H1 (cell line): ENCODE measurements around the gene ELL. TPM values are rescaled to one million over a fixed set of nuclear protein-coding genes. Genes with fewer than 3 reads are reported as not detected.
A peak's percentile ranks its signal among the peaks of the same experiment; 100 is the strongest.

Experiments used
- CTCF ChIA-PET: fragments of 300-600 bp; sonication (Branson Sonifier 250); formaldehyde crosslinking; loops from one replicate; lab custom pipeline; 2021; ENCODE audit not compliant: partially characterized antibody; lab: Charles Lee
- POLR2A ChIA-PET: fragments of 300-600 bp; sonication (Branson Sonifier 250); formaldehyde crosslinking; loops from one replicate; lab custom pipeline; 2021; ENCODE audit warnings: inconsistent platforms; ENCODE audit not compliant: partially characterized antibody; lab: Charles Lee
- DNase-seq, 2 experiments: peaks; one replicate each; pipeline versions ENCODE4 v3.0.0 to v3.0.0-alpha.2; 2010 to 2022; ENCODE audit warnings: low spot score in 2 of 2, low read depth in 1 of 2, mixed read lengths in 1 of 2
- FAIRE-seq: peaks from 2 replicates; lab custom pipeline; 2011; peaks lifted over from hg19 to GRCh38; lab: Jason Lieb, UNC
- H2AFZ ChIP-seq: 2 replicates; pipeline ENCODE4 v1.8.1; 2012; ENCODE audit warnings: low read length, inconsistent platforms
- H2AK5ac ChIP-seq: 2 replicates; pipeline ENCODE4 v1.6.1; 2013; ENCODE audit warnings: low read depth, low read length
- H2BK120ac ChIP-seq: replicated peaks from 2 replicates; pipeline ENCODE3; 2013; ENCODE audit warnings: low read depth, low read length, inconsistent platforms
- H2BK12ac ChIP-seq: 2 replicates; pipeline ENCODE4 v1.6.1; 2013; ENCODE audit warnings: low read depth, low read length
- H2BK15ac ChIP-seq: 2 replicates; pipeline ENCODE4 v1.6.1; 2013; ENCODE audit warnings: low read length
- H2BK20ac ChIP-seq: 2 replicates; pipeline ENCODE4 v1.6.1; 2013; ENCODE audit warnings: low read length
- H2BK5ac ChIP-seq: 2 replicates; pipeline ENCODE4 v1.6.1; 2013; ENCODE audit warnings: low read depth, low read length
- H3K14ac ChIP-seq: 2 replicates; pipeline ENCODE4 v1.6.1; 2013; ENCODE audit warnings: inconsistent platforms; ENCODE audit not compliant: insufficient read length
- H3K18ac ChIP-seq: 2 replicates; pipeline ENCODE4 v1.6.1; 2013; ENCODE audit warnings: low read length; ENCODE audit errors: extremely low read depth
- H3K23ac ChIP-seq: 2 replicates; pipeline ENCODE4 v1.6.1; 2013; ENCODE audit warnings: inconsistent platforms; ENCODE audit not compliant: insufficient read length
- H3K23me2 ChIP-seq: 2 replicates; pipeline ENCODE4 v1.6.1; 2013; ENCODE audit warnings: low read depth, low read length
- H3K27ac ChIP-seq: 2 replicates; pipeline ENCODE4 v1.6.1; 2011; ENCODE audit warnings: low read depth, low read length, inconsistent platforms
- H3K27me3 ChIP-seq, 4 experiments: replicated peaks in 1 of 4; 1 replicate in 1 of 4; 2 replicates in 3 of 4; pipeline versions ENCODE4 v1.6.1 to v1.8.1; 2011 to 2013; ENCODE audit warnings: low read length in 3 of 4, mild to moderate bottlenecking in 3 of 4, inconsistent platforms in 2 of 4, mixed read lengths in 2 of 4, moderate library complexity in 1 of 4; ENCODE audit not compliant: control insufficient read depth in 3 of 4, insufficient read depth in 3 of 4; ENCODE audit errors: extremely low read depth in 1 of 4
- H3K36me3 ChIP-seq, 4 experiments: 2 replicates each; pipeline versions ENCODE4 v1.6.1 to v1.8.1; 2011 to 2013; ENCODE audit warnings: mild to moderate bottlenecking in 4 of 4, low read length in 3 of 4, moderate library complexity in 2 of 4, control low read depth in 1 of 4, inconsistent platforms in 1 of 4; ENCODE audit not compliant: insufficient read depth in 4 of 4, control insufficient read depth in 2 of 4
- H3K4ac ChIP-seq: replicated peaks from 2 replicates; pipeline ENCODE3; 2013; ENCODE audit warnings: low read length, low read depth, mixed read lengths, inconsistent platforms; ENCODE audit not compliant: insufficient read length
- H3K4me1 ChIP-seq, 4 experiments: replicated peaks in 1 of 4; 1 replicate in 1 of 4; 2 replicates in 3 of 4; pipeline versions ENCODE4 v1.6.1 to v1.8.1; 2011 to 2013; ENCODE audit warnings: low read length in 3 of 4, inconsistent platforms in 2 of 4, mixed read lengths in 1 of 4; ENCODE audit not compliant: insufficient read depth in 4 of 4, control insufficient read depth in 3 of 4
- H3K4me2 ChIP-seq, 2 experiments: 2 replicates each; pipeline versions ENCODE4 v1.6.1 to v1.8.1; 2011 to 2013; ENCODE audit warnings: low read depth in 2 of 2, low read length in 2 of 2, control low read depth in 1 of 2, inconsistent platforms in 1 of 2, mild to moderate bottlenecking in 1 of 2; ENCODE audit not compliant: insufficient read depth in 1 of 2
- H3K4me3 ChIP-seq, 4 experiments: fragments of 200-600, 300-600 bp in 1 of 4; sonication (generic), shearing (Covaris generic), sonication (Bioruptor Twin) in 1 of 4; 2 replicates each; pipeline versions ENCODE4 v1.5.1 to v1.8.1; 2011 to 2016; ENCODE audit warnings: low read length in 4 of 4, low read depth in 3 of 4, control low read depth in 2 of 4, inconsistent platforms in 2 of 4, mild to moderate bottlenecking in 2 of 4, mixed read lengths in 1 of 4, moderate library complexity in 1 of 4; ENCODE audit not compliant: insufficient read depth in 2 of 4; ENCODE audit errors: extremely low read depth in 1 of 4
- H3K56ac ChIP-seq: replicated peaks from 2 replicates; pipeline ENCODE3; 2013; ENCODE audit warnings: low read depth, mild to moderate bottlenecking, mixed read lengths, low read length, inconsistent platforms; ENCODE audit not compliant: insufficient read length
- H3K79me1 ChIP-seq: 2 replicates; pipeline ENCODE4 v1.6.1; 2013; ENCODE audit warnings: low read depth, low read length, control low read depth
- H3K79me2 ChIP-seq, 2 experiments: 2 replicates each; pipeline versions ENCODE4 v1.6.1 to v1.8.1; 2012 to 2013; ENCODE audit warnings: low read length in 2 of 2, mild to moderate bottlenecking in 2 of 2, inconsistent platforms in 1 of 2; ENCODE audit not compliant: insufficient read depth in 2 of 2, control insufficient read depth in 1 of 2
- H3K9ac ChIP-seq, 4 experiments: replicated peaks in 1 of 4; 1 replicate in 1 of 4; 2 replicates in 3 of 4; pipeline versions ENCODE4 v1.6.1 to v1.8.1; 2011 to 2013; ENCODE audit warnings: low read depth in 3 of 4, low read length in 3 of 4, control low read depth in 2 of 4, mild to moderate bottlenecking in 2 of 4, moderate library complexity in 2 of 4, inconsistent platforms in 1 of 4; ENCODE audit errors: extremely low read depth in 1 of 4
- H3K9me3 ChIP-seq, 2 experiments: 2 replicates each; pipeline versions ENCODE4 v1.6.1 to v1.8.1; 2012 to 2013; ENCODE audit warnings: mild to moderate bottlenecking in 2 of 2, moderate library complexity in 2 of 2, control low read depth in 1 of 2, inconsistent platforms in 1 of 2, low read depth in 1 of 2, low read length in 1 of 2, mixed read lengths in 1 of 2; ENCODE audit not compliant: insufficient read depth in 2 of 2
- H4K20me1 ChIP-seq, 2 experiments: replicated peaks in 1 of 2; 2 replicates each; pipeline versions ENCODE3 to v1.8.1; 2011 to 2013; ENCODE audit warnings: inconsistent platforms in 2 of 2, low read length in 2 of 2, mild to moderate bottlenecking in 1 of 2; ENCODE audit not compliant: insufficient read depth in 2 of 2, control insufficient read depth in 1 of 2
- H4K5ac ChIP-seq: 2 replicates; pipeline ENCODE4 v1.6.1; 2013; ENCODE audit warnings: low read length, low read depth, mixed read lengths, inconsistent platforms; ENCODE audit not compliant: insufficient read length
- H4K8ac ChIP-seq: 2 replicates; pipeline ENCODE4 v1.8.0; 2013; ENCODE audit warnings: mild to moderate bottlenecking, moderate library complexity, low read length, inconsistent platforms; ENCODE audit not compliant: insufficient read depth; ENCODE audit errors: extremely low read depth
- H4K91ac ChIP-seq: replicated peaks from 2 replicates; pipeline ENCODE3; 2013; ENCODE audit warnings: low read length, mixed read lengths, inconsistent platforms; ENCODE audit not compliant: insufficient read length
- ASH2L ChIP-seq: fragments of 200-600, 300-600 bp; sonication (generic); IDR thresholded peaks from one replicate; pipeline ENCODE4 v1.7.1; 2017; ENCODE audit warnings: low read length
- BACH1 ChIP-seq: IDR thresholded peaks from 2 replicates; pipeline ENCODE4 v1.6.1; 2012; ENCODE audit warnings: low read length, improper control_type of control experiment
- RNF2 ChIP-seq: fragments of 200-900, 300-1000 bp; sonication (generic); IDR thresholded peaks from 2 replicates; pipeline ENCODE4 v1.7.1; 2016; ENCODE audit warnings: borderline replicate concordance, low read depth, mild to moderate bottlenecking, antibody characterized with exemption, low read length; ENCODE audit not compliant: poor library complexity, severe bottlenecking; ENCODE audit errors: missing control alignments
- SIN3A ChIP-seq, 2 experiments: IDR thresholded peaks in 1 of 2; conservative IDR thresholded peaks in 1 of 2; 2 replicates each; pipeline ENCODE4 v1.6.1; 2011 to 2012; ENCODE audit warnings: low read length in 2 of 2, improper control_type of control experiment in 1 of 2, low read depth in 1 of 2, mild to moderate bottlenecking in 1 of 2
- WGBS, 2 experiments: shearing (Covaris generic) in 1 of 2; methylation state at CpG; one replicate each; pipeline versions ENCODE4 v1.1.6 to v1.1.7; 2013 to 2015; ENCODE audit warnings: low lambda C conversion rate in 2 of 2, mixed read lengths in 2 of 2, inconsistent platforms in 1 of 2, low coverage in 1 of 2, missing lambda C conversion rate in 1 of 2; ENCODE audit not compliant: insufficient replicate concordance in 2 of 2, insufficient coverage in 1 of 2, insufficient read length in 1 of 2; ENCODE audit errors: extremely low coverage in 1 of 2, missing lambda C conversion rate in 1 of 2; 5-methylcytosine and 5-hydroxymethylcytosine counted together
- polyA plus RNA-seq, 7 experiments: library from polyadenylated mRNA; depleted of rRNA in 3 of 7; stranded (reverse) in 5 of 7; unstranded in 2 of 7; fragments of >200 nt in 5 of 7; fragments of 200-250 nt in 2 of 7; gene quantifications; 1 replicate in 5 of 7; 2 replicates in 1 of 7; 4 replicates in 1 of 7; pipeline versions ENCODE4 v1.2.1 to v1.2.3, GENCODE V29; 2011 to 2013; ENCODE audit warnings: missing spikeins in 2 of 7, mixed read lengths in 2 of 7
- total RNA-seq: library from RNA; stranded (reverse); fragmentation: NEBNext Ultra II Directional; extraction: Animal tissue kit (Norgen Biotek cat#: 25700); gene quantifications from 2 replicates; pipeline ENCODE4 v1.2.1, GENCODE V29; 2021
- TF ChIP-seq, protein P1 (sequence below): IDR thresholded peaks from 2 replicates; pipeline ENCODE4 v1.6.1; 2012; ENCODE audit warnings: inconsistent platforms
- TF ChIP-seq, protein P2 (sequence below): IDR thresholded peaks from 2 replicates; pipeline ENCODE4 v1.6.1; 2012; ENCODE audit warnings: inconsistent platforms

Gene ELL
- total and polyA plus RNA-seq, 2 of the 8 experiments (the other 6 are each of a cell fraction or from before 2014, with no cell fraction given) = 5.2 to 10.5 TPM

DNA sequence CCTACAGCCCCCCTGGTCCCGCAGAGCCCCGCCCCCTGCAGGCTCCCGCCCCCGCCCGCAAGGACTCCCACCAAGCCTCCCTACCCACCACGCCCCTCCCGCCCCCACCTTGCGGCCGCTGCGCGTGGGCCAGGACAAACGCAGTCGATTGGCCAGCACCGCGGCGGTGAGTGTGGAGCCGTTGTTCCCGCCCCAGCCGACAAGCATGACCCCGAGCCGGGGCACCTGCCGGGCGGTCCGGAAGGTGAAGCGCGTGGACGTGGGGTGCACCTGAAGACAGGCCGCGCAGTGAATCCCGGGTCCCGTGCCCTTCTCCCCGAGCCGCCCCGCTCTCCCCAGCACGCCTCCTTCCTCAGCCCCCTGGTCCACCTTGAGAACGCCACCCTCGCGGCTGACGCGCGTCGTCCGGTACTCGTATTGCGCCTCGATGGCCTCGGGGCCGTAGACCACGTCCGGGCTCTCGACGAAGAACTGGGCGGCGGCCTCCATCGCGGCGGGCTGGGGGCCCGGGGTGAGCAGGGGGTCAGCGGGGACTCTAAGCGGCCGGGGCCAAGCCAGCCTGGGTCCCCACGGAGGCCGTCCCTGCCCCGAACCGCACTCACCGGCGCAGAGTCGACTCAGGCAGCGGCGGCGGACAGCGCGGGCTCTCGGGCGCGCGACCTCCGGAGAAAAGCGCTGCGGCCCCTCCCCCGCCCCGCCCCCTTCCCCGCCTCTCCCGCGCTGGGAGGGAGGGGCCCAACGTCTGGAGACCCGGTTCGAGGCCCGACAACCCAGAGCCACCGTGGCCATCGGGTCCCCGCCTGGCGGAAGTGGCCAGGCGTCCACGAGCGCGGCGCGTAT, 84.2 kb downstream of the ELL start, which contains the start of gene ISYNA1:
TSS of gene ISYNA1 (minus strand) at position 643 of the 840 bp plus-strand sequence. CDS start at position 489, 154 bp downstream.
- Histone ChIP-seq H2BK5ac (peak within 1 kb of the TSS; percentile 96), H3K9ac (peak within 1 kb of the TSS; percentile 43 to 84 (median 58); a peak in 6 of 7 replicates), H2BK20ac (0 out of 2 replicates have a peak within 1 kb of the TSS, but pooled peaks have one; percentile 48), H3K4me3 (peak within 1 kb of the TSS; percentile 69 to 94 (median 80)), H3K9me3 (no peaks in the 10 kb centered on the region), H4K20me1 (peaks cover 0 to 21% of the 10 kb centered on the region in 2 experiments), H3K56ac (peak within 1 kb of the TSS; percentile 69), H4K5ac (peak within 1 kb of the TSS; percentile 89), H3K23ac (no peak within 1 kb of the TSS), H3K18ac (peak within 1 kb of the TSS; percentile 98), H2BK15ac (peak within 1 kb of the TSS; percentile 96; the same call in 1 of the 2 replicates), H2BK12ac (peak within 1 kb of the TSS; percentile 87; the same call in 1 of the 2 replicates), H2AFZ (no peak within 1 kb of the TSS), H3K79me2 (no peaks in the 10 kb centered on the region), H3K4me1 (peaks cover 5 to 31% (median 24%) of the 10 kb centered on the region in 4 experiments), H3K14ac (no peak within 1 kb of the TSS), H3K27me3 (no peaks in the 10 kb centered on the region; a peak in 1 of 7 replicates), H2BK120ac (peak within 1 kb of the TSS; percentile 61), H3K4ac (peak within 1 kb of the TSS; percentile 97), H4K8ac (peak within 1 kb of the TSS; percentile 88), H3K79me1 (no peaks in the 10 kb centered on the region; the same call in 1 of the 2 replicates), H2AK5ac (peak within 1 kb of the TSS; percentile 65; the same call in 1 of the 2 replicates), H4K91ac (peak within 1 kb of the TSS; percentile 99), H3K23me2 (peaks cover 20% of the 10 kb centered on the region; the same call in 1 of the 2 replicates), H3K4me2 (peak within 1 kb of the TSS; percentile 80 to 99), H3K27ac (peak within 1 kb of the TSS; percentile 58; the same call in 1 of the 2 replicates), H3K36me3 (peaks cover 2 to 13% (median 7%) of the 10 kb centered on the region in 4 experiments; a peak in 4 of 8 replicates)
- ChIA-PET CTCF (interaction anchor here (0.6 to 1.6 kb wide), 4 partner anchors 12 to 151 kb away, joined by 4 to 5 read pairs (median 5); partner anchors contain the start of gene REX1BD), POLR2A (interaction anchor here (0.6 to 2.1 kb wide), 11 partner anchors 8 to 1078 kb away, joined by 3 to 5 read pairs (median 3); partner anchors contain the start of genes JUND, SSBP4 and TSSK6)
- TF ChIP-seq, protein P1, sequence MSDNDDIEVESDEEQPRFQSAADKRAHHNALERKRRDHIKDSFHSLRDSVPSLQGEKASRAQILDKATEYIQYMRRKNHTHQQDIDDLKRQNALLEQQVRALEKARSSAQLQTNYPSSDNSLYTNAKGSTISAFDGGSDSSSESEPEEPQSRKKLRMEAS = peak; percentile 57
- TF ChIP-seq, protein P2, sequence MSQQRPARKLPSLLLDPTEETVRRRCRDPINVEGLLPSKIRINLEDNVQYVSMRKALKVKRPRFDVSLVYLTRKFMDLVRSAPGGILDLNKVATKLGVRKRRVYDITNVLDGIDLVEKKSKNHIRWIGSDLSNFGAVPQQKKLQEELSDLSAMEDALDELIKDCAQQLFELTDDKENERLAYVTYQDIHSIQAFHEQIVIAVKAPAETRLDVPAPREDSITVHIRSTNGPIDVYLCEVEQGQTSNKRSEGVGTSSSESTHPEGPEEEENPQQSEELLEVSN = peak; percentile 65
- TF ChIP-seq RNF2 (no peak), ASH2L (peak; percentile 30), SIN3A (conservative IDR thresholded peaks at IDR 0.05 in 1 of 2, IDR thresholded peaks at IDR 0.05 in 1 of 2; ENCODE audit: low read depth in 1 of 2, low read length in 2 of 2) (0 out of 4 replicates have a peak, but pooled peaks of 1 of the 2 experiments have one; percentile 1), BACH1 (peak; percentile 44; the same call in 1 of the 2 replicates)
- no peak for FAIRE-seq
- peak in 1 of 2 experiments; percentile 89 for DNase-seq
- 2% methylated on average over 35 of the region's 99 CpGs; no CpG with 5 or more reads in 1 of the 2 experiments for WGBS, 2 experiments
